Activated CD4-positive, alpha-beta memory T cell treated with anti-CD3 and anti-CD28 coated beads for 36 hours (primary cell): ENCODE data around the gene TTLL6. TPM values are rescaled to one million over a fixed set of nuclear protein-coding genes. Genes with fewer than 3 reads are reported as not detected.
A peak's percentile ranks its signal among the peaks of the same experiment; 100 is the strongest.

Source experiments
- CTCF ChIA-PET: fragments of 350-600 bp; sonication (Branson Sonifier 250); formaldehyde crosslinking; loops from one replicate; lab custom pipeline; 2021; ENCODE audit warnings: antibody characterized with exemption, inconsistent platforms; lab: Charles Lee
- POLR2A ChIA-PET: fragments of 350-600 bp; sonication (Branson Sonifier 250); formaldehyde crosslinking; loops from one replicate; lab custom pipeline; 2021; ENCODE audit warnings: antibody characterized with exemption; lab: Charles Lee
- DNase-seq: peaks from one replicate; pipeline ENCODE4 v3.0.0-alpha.2; 2020
- H3K27ac Mint-ChIP-seq: one replicate; pipeline ENCODE4 v1.8.0; 2021; ENCODE audit warnings: mixed read lengths
- H3K27me3 Mint-ChIP-seq: one replicate; pipeline ENCODE4 v1.8.0; 2021; ENCODE audit warnings: mixed read lengths
- H3K36me3 Mint-ChIP-seq: one replicate; pipeline ENCODE4 v1.8.0; 2021; ENCODE audit warnings: mixed read lengths
- H3K4me1 Mint-ChIP-seq: one replicate; pipeline ENCODE4 v1.8.0; 2021; ENCODE audit warnings: low read depth, mixed read lengths
- H3K4me3 Mint-ChIP-seq: one replicate; pipeline ENCODE4 v1.8.0; 2021; ENCODE audit warnings: mild to moderate bottlenecking, mixed read lengths
- H3K9me3 Mint-ChIP-seq: one replicate; pipeline ENCODE4 v1.8.0; 2021; ENCODE audit warnings: mixed read lengths
- intact Hi-C: fragments of 100-400 bp; cut with micrococcal nuclease; formaldehyde crosslinking; loops from one replicate; pipeline ENCODE4 v1.15.1; 2023
- total RNA-seq, 2 experiments: library from RNA; stranded (reverse); gene quantifications; one replicate each; pipeline ENCODE4 v1.2.3, GENCODE V29; 2021

Gene TTLL6
- total RNA-seq, 2 experiments from 2014 or later = not detected

DNA sequence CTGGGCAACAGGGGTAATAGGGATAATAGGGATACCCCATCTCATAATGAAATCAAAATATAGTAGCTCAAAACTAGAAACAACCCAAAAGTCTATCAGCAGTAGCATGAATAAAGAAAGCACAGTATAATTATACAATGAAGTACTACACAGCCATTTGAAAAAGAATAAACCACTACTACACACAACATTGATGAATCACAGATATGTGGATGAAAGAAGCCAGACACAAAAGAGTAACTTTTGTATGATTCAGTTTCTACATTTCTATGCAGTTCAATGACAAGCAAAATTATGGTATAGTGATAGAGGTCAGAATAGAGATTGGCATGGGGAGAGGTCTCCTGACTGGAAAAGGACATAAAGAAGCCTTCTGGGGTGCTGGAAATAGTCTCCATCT lies 85.7 kb downstream of the TTLL6 start:
- intact Hi-C loops = no loop called here
- H3K9me3 Mint-ChIP-seq = no peaks in the 10 kb centered on the region
- CTCF ChIA-PET = no interaction called here
- peaks cover 28% of the 10 kb centered on the region for H3K4me1 Mint-ChIP-seq
- H3K36me3 Mint-ChIP-seq = no peaks in the 10 kb centered on the region
- no peak for DNase-seq
- H3K4me3 Mint-ChIP-seq = no peak overlapping the region
- POLR2A ChIA-PET = interaction anchor here (0.8 kb wide), 1 partner anchor 38 kb away, joined by 3 read pairs; no protein-coding TSS in a partner anchor
- H3K27me3 Mint-ChIP-seq = peaks cover 89% of the 10 kb centered on the region
- no peak overlapping the region for H3K27ac Mint-ChIP-seq

DNA sequence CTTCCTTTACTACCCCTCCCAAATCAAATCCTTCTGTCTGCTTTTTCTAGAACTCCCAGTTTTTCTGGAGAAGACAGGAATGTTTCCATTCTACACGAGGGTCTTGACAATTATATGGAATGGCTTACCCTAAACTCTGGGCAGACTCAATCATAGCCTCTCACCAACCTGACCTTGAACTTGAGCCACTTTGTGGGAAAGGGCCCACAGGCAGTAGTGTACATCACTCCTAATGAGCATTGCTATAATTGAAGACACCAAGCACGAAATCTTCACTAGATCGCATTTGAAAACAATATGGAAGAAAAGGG lies 86.8 kb downstream of the TTLL6 start:
- Mint-ChIP-seq H3K36me3 (no peaks in the 10 kb centered on the region), H3K9me3 (no peaks in the 10 kb centered on the region), H3K27me3 (peaks cover 89% of the 10 kb centered on the region), H3K27ac (no peak overlapping the region), H3K4me3 (no peak overlapping the region), H3K4me1 (peaks cover 29% of the 10 kb centered on the region)
- intact Hi-C loops = no loop called here
- ChIA-PET CTCF (no interaction called here), POLR2A (no interaction called here)
- DNase-seq = no peak

DNA sequence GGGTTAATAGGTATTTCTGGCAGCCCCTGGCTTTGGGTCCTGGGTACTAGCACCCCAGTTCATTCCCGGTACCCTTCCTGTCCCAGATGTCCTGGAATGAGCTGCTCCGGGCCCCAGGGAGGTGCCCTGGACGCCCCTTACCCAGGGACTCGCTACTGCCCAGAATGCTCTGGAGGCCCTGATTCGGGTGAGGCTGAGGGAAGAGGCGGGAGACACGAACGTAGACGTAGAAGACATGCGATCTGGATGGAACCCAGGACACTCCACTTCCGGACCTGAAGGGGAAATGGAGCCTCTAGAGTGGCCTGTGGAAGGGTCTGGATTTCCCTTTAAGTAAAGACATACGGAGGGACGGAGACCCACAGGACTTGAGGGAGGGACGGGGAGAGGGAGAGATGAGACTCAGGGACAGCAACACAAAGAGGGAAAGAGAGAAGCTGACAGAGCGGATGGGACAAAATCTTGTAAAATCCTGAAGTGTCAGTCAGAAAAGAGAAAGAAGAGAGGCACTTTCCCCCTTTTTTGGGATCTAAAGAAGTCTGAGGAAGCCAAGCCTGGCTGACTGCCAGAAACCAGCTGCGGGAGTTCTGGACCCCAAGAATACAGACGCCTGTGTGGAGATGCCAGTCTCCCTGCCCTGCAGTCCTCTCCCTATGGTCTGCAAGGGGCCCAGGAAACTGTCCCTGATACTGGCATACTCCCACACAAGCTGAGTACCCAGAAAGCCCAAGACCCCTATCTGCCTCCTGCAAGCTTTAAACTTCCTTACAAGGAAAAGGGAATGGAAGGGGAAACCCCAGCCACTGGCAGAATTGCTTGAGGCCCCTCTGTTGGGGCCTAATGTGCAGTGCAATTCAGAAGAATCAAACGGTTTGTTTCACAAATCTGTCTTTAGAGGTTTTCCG lies 87.4 kb downstream of the TTLL6 start:
- Mint-ChIP-seq H3K9me3 (no peaks in the 10 kb centered on the region), H3K27me3 (peaks cover 89% of the 10 kb centered on the region), H3K4me3 (no peak overlapping the region), H3K27ac (no peak overlapping the region), H3K4me1 (peaks cover 34% of the 10 kb centered on the region), H3K36me3 (no peaks in the 10 kb centered on the region)
- ChIA-PET POLR2A (interaction anchor here (1.0 kb wide), 1 partner anchor 21 kb away, joined by 3 read pairs; no protein-coding TSS in a partner anchor), CTCF (interaction anchor here (1.1 to 1.5 kb wide), 2 partner anchors 10 to 51 kb away, joined by 3 to 5 read pairs; no protein-coding TSS in a partner anchor)
- DNase-seq = no peak
- intact Hi-C loops = loop anchor here (10.0 kb wide), 2 partner anchors 65 to 265 kb away; partner anchors contain the start of gene IGF2BP1

DNA sequence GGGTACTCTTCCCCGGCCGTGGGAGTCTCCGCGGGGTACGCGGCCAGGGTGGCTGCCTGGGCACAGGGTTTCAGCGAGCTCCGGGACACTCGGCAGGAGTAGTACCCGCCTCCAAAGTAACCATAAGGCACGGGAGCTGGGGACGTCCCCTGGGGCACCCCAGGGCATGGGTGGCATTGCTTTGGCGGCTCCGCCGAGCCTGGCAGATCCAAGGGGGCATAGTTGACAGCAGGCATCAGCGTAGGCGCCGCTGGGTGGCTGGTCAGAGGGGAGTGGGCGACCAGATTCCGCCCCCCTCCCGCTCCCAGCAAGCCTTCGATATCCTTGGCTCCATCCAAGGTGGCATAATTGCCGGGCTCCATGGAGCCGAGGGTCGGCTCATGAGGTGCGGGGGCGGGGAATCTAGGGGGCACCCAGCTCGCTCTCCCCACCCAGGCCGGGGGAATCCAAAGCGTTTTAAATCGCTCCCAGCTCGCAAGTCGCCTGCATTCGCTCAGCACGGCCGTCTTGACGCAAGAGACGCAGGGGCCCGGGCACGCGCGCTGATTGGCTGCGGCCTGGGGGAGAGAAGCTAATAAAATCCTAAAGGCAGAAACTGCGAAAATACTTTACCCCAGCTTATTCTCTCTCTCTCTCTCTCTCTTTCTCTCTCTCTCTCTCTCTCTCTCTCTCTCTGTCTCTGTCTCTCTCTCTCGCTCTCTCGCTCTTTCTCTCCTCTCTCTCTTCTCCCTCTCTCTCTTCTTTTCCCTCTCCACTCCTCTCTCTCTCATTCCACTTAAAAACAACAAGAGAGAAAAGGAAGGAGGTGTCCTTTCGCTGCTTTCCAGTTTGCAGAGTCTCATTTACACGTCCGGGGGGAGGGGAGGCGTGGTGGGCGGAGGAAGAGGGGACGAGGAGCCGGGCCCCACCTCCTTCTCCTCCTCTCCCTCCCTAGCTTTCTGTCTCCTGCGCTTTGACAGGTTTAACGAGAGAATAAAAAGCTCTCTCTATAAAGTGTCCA lies 88.5 kb downstream of the TTLL6 start, which contains the start of gene HOXB13:
Gene HOXB13 (minus strand): TSS at position 519 of the 1,000 bp plus-strand sequence. CDS start 157 bp downstream, at position 362.
- DNase-seq = peak; percentile 54
- ChIA-PET POLR2A (interaction anchor here (1.0 kb wide), 1 partner anchor 22 kb away, joined by 3 read pairs; no protein-coding TSS in a partner anchor), CTCF (interaction anchor here (0.7 to 1.5 kb wide), 5 partner anchors 9 to 255 kb away, joined by 3 to 5 read pairs (median 4); no protein-coding TSS in a partner anchor)
- intact Hi-C loops = loop anchor here (10.0 kb wide), 2 partner anchors 66 to 266 kb away; partner anchors contain the start of gene IGF2BP1
- peaks cover 38% of the 10 kb centered on the region for H3K4me1 Mint-ChIP-seq
- H3K27ac Mint-ChIP-seq = no peak within 1 kb of the TSS
- no peaks in the 10 kb centered on the region for H3K9me3 Mint-ChIP-seq
- H3K4me3 Mint-ChIP-seq = peak within 1 kb of the TSS; percentile 31
- no peaks in the 10 kb centered on the region for H3K36me3 Mint-ChIP-seq
- peaks cover 89% of the 10 kb centered on the region for H3K27me3 Mint-ChIP-seq

DNA sequence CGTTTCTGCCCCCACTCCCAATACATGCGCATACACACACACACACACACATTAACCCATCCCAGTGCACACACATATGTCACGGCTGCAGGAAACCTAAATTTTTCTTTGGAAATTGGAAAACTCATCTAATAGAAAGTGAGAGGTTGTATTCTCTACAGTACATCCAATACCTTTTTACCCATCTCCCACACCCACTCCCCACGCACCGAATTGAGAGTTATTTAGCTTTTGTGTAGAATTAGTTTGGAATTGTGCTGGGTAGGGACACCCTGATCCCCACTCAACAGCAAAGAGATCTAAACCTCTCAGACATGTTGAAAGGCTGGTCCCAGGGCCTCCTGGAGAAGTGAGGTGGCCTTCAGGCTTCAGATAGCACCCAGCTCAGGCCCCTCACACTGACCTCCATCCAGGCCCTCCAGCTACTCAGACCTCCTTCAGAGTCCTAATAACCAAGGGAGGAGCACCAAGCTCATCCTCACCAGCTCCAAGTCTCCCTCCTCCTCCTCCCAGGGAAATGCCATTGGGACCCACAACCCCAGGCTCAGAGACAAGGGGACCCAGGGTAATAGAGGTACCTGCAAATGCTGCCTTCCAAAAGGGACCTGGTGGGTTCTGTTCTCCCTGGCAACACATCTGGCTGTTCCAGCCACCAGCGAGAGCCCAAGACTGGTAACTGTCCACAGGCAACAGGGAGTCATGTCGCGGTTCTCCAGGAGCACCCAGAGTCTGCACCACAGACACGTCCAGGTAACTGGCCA lies 89.4 kb downstream of the TTLL6 start:
- POLR2A ChIA-PET = no interaction called here
- no peak overlapping the region for H3K27ac Mint-ChIP-seq
- CTCF ChIA-PET = interaction anchor here (1.2 to 1.5 kb wide), 2 partner anchors 49 to 91 kb away, joined by 4 to 5 read pairs; no protein-coding TSS in a partner anchor
- H3K4me1 Mint-ChIP-seq = peaks cover 35% of the 10 kb centered on the region
- DNase-seq = no peak
- H3K27me3 Mint-ChIP-seq = peaks cover 91% of the 10 kb centered on the region
- no peaks in the 10 kb centered on the region for H3K36me3 Mint-ChIP-seq
- H3K9me3 Mint-ChIP-seq = no peaks in the 10 kb centered on the region
- no peak overlapping the region for H3K4me3 Mint-ChIP-seq
- intact Hi-C loops = loop anchor here (10.0 kb wide), 2 partner anchors 67 to 267 kb away; partner anchors contain the start of gene IGF2BP1

DNA sequence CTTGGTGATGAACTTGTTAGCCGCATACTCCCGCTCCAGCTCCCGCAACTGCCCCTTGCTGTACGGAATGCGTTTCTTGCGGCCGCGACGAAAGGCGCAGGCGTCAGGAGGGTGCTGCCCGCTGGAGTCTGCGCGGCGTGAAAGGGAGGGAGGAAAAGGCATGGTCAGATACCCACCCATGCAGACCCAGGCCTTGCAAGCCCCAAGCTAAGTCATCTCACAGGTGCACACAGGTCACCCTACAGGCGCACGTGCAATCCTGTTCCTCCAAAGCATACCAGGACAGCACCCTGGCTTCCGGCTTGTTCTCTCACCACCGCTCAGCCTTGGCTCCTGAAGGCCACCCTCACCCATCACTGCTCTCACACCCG lies 90.1 kb downstream of the TTLL6 start:
- peaks cover 34% of the 10 kb centered on the region for H3K4me1 Mint-ChIP-seq
- H3K4me3 Mint-ChIP-seq = no peak overlapping the region
- H3K27me3 Mint-ChIP-seq = peaks cover 92% of the 10 kb centered on the region
- no peaks in the 10 kb centered on the region for H3K9me3 Mint-ChIP-seq
- H3K27ac Mint-ChIP-seq = no peak overlapping the region
- intact Hi-C loops = loop anchor here (10.0 kb wide), 2 partner anchors 68 to 268 kb away; partner anchors contain the start of gene IGF2BP1
- DNase-seq = no peak
- POLR2A ChIA-PET = no interaction called here
- CTCF ChIA-PET = interaction anchor here (1.2 to 3.7 kb wide), 3 partner anchors 64 to 152 kb away, joined by 4 to 57 read pairs (median 5); no protein-coding TSS in a partner anchor
- H3K36me3 Mint-ChIP-seq = no peaks in the 10 kb centered on the region

DNA sequence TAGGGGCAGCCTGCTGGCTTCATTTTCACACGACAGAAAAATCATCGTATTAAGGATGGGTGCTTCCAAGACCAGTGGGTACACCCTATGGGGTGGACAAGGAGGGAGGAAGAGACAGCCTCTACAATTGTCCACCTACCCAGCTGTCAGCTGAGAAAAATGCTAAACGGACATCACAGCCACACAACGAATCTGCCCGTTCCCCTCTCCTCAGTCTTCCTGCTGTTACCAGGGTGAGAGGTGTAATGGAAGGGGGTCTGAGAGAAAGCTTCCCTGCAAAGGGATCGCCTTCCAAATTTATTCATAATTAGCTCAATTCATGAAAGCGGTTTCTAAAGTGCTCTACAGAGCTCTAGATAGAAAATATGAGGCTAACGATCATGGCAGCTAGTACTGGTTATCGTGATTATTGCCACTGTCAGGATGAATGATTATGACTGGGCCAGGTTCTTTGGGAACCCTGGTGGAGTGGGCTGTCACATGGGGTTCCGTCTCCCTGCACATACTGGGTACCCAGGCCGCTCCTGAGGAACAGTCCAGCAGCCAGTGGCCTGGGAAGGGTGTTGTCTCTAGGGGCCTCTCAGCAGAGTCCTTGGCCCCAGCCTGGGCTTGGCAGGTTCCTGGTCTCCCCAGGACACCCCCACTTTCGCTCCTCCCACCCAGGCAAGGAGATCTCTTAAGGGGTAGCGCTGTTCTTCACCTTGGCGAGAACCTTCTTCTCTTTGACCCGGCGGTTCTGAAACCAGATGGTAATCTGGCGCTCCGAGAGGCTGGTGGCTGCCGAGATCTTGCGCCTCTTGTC lies 90.7 kb downstream of the TTLL6 start:
- peaks cover 89% of the 10 kb centered on the region for H3K27me3 Mint-ChIP-seq
- no peak overlapping the region for H3K4me3 Mint-ChIP-seq
- DNase-seq = no peak
- no peaks in the 10 kb centered on the region for H3K36me3 Mint-ChIP-seq
- H3K27ac Mint-ChIP-seq = no peak overlapping the region
- ChIA-PET POLR2A (no interaction called here), CTCF (interaction anchor here (0.6 to 4.4 kb wide), 9 partner anchors 12 to 158 kb away, joined by 3 to 57 read pairs (median 9); no protein-coding TSS in a partner anchor)
- intact Hi-C loops = loop anchor here (10.0 kb wide), 2 partner anchors 68 to 268 kb away; partner anchors contain the start of gene IGF2BP1
- no peaks in the 10 kb centered on the region for H3K9me3 Mint-ChIP-seq
- peaks cover 34% of the 10 kb centered on the region for H3K4me1 Mint-ChIP-seq

DNA sequence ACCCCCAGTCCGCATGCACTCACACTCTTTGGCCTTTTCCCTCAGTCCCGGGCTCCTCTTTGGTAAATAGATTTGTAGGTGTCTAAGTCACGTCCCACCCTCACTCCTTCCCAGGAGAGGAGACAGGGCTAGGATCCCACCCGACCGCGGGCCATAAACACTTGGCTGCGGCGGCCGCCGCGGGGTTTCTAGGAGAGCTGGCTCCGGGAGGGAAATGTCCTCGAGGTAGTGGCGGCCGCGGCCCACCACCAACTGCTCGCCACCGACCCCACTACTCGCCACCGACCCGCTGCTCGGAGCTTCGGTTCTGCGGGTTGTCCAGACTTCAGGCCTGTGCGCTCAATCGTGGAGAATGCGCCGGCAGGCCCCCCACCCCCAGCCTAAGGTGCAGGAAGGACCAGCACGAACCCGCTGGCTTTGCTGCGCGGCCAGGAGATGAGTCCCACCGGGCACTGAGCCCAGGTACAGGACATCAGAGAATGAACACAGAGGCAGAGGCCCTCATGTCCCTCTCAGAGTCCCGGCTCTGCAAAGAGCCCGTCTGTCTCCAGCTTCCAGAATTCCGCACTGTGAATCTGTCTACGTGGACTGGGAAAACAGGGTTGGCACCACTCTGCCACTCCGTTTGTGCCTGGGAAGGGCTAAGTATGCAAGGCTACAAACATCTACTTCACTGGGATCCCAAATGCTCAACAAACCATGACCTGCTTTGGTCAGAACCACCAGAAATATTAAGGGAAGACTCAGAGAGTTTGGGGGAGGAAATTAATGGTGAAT lies 91.6 kb downstream of the TTLL6 start:
- ChIA-PET POLR2A (no interaction called here), CTCF (interaction anchor here (0.6 to 4.4 kb wide), 26 partner anchors 10 to 571 kb away, joined by 3 to 57 read pairs (median 4); no protein-coding TSS in a partner anchor)
- DNase-seq = no peak
- no peak overlapping the region for H3K4me3 Mint-ChIP-seq
- H3K27me3 Mint-ChIP-seq = peaks cover 90% of the 10 kb centered on the region
- no peak overlapping the region for H3K27ac Mint-ChIP-seq
- H3K4me1 Mint-ChIP-seq = peaks cover 34% of the 10 kb centered on the region
- no peaks in the 10 kb centered on the region for H3K36me3 Mint-ChIP-seq
- H3K9me3 Mint-ChIP-seq = no peaks in the 10 kb centered on the region
- intact Hi-C loops = loop anchor here (2.0 to 10.0 kb wide), 4 partner anchors 27 to 269 kb away; partner anchors contain the start of gene IGF2BP1

DNA sequence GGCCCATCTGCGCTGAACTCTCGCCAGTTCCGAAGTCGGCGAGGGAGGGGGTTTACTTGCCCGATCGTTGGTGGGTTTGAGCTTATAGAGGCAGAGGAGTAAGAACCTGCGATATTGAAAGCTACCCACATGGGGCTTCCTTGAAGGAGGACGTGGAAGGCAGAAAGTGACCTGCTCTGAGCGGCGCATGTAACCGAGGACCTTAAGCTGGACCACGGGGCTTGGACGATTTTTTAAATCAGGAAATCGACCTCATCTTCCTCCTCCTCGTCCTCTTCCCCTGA lies 92.1 kb downstream of the TTLL6 start:
- H3K4me1 Mint-ChIP-seq = peaks cover 36% of the 10 kb centered on the region
- peaks cover 2% of the 10 kb centered on the region for H3K36me3 Mint-ChIP-seq
- ChIA-PET POLR2A (no interaction called here), CTCF (interaction anchor here (0.6 to 4.4 kb wide), 26 partner anchors 10 to 572 kb away, joined by 3 to 57 read pairs (median 5); no protein-coding TSS in a partner anchor)
- H3K4me3 Mint-ChIP-seq = no peak overlapping the region
- H3K27ac Mint-ChIP-seq = no peak overlapping the region
- peaks cover 90% of the 10 kb centered on the region for H3K27me3 Mint-ChIP-seq
- intact Hi-C loops = loop anchor here (2.0 to 10.0 kb wide), 4 partner anchors 28 to 270 kb away; partner anchors contain the start of gene IGF2BP1
- no peaks in the 10 kb centered on the region for H3K9me3 Mint-ChIP-seq
- no peak for DNase-seq
